SK-N-SH (cell line): ENCODE results near the gene CAMK2N1. TPM values are rescaled to one million over a fixed set of nuclear protein-coding genes. Genes with fewer than 3 reads are reported as not detected.

Source experiments
- CTCF ChIA-PET: fragments of 300-600, 350-600 bp; formaldehyde crosslinking; extraction: SDS; loops from one replicate; lab custom pipeline; 2021; lab: Yijun Ruan, JAX
- POLR2A ChIA-PET: fragments of 350-600 bp; sonication (Branson Sonifier 250); formaldehyde crosslinking; extraction: SDS; loops from one replicate; lab custom pipeline; 2020; ENCODE audit warnings: antibody characterized with exemption, inconsistent platforms; lab: Yijun Ruan, JAX
- DNase-seq: peaks from one replicate; pipeline ENCODE4 v3.0.0; 2012
- H2AFZ ChIP-seq: fragments of 200-600 bp; sonication (generic); 2 replicates; pipeline ENCODE4 v1.8.1; 2016; ENCODE audit warnings: antibody characterized with exemption, mild to moderate bottlenecking, low read depth
- H3F3A ChIP-seq: fragments of 200-600 bp; sonication (generic); replicated peaks from 2 replicates; pipeline ENCODE3; 2016; ENCODE audit warnings: antibody characterized with exemption, mild to moderate bottlenecking; ENCODE audit not compliant: insufficient read depth
- H3K27ac ChIP-seq, 2 experiments: fragments of 200-500 bp in 1 of 2; fragments of 200-600 bp in 1 of 2; sonication (Bioruptor generic) in 1 of 2; sonication (generic), shearing (Covaris generic) in 1 of 2; 2 replicates each; pipeline versions ENCODE4 v1.5.1 to v1.6.1; 2014 to 2016; ENCODE audit warnings: low read depth in 2 of 2, inconsistent platforms in 1 of 2, low read length in 1 of 2, mild to moderate bottlenecking in 1 of 2, mixed read lengths in 1 of 2
- H3K27me3 ChIP-seq: fragments of 200-600 bp; sonication (generic), shearing (Covaris generic); 2 replicates; pipeline ENCODE4 v1.6.1; 2016; ENCODE audit warnings: mixed run types; ENCODE audit not compliant: insufficient read depth
- H3K36me3 ChIP-seq, 2 experiments: fragments of 200-500 bp in 1 of 2; fragments of 200-600 bp in 1 of 2; sonication (Bioruptor generic) in 1 of 2; sonication (generic) in 1 of 2; replicated peaks in 1 of 2; 2 replicates each; pipeline versions ENCODE3 to v1.5.1; 2014 to 2016; ENCODE audit warnings: low read length in 1 of 2, mild to moderate bottlenecking in 1 of 2; ENCODE audit not compliant: insufficient read depth in 2 of 2, control insufficient read depth in 1 of 2
- H3K4me1 ChIP-seq, 2 experiments: fragments of 200-500 bp in 1 of 2; fragments of 200-600 bp in 1 of 2; sonication (Bioruptor generic) in 1 of 2; sonication (generic), shearing (Covaris generic) in 1 of 2; 2 replicates each; pipeline versions ENCODE4 v1.5.1 to v1.6.1; 2014 to 2016; ENCODE audit warnings: low read depth in 1 of 2, low read length in 1 of 2, mixed run types in 1 of 2; ENCODE audit not compliant: insufficient read depth in 2 of 2, control insufficient read depth in 1 of 2
- H3K4me2 ChIP-seq: fragments of 200-600 bp; sonication (generic), shearing (Covaris generic); 2 replicates; pipeline ENCODE4 v1.6.1; 2017; ENCODE audit warnings: mixed run types
- H3K4me3 ChIP-seq, 2 experiments: fragments of 200-500 bp in 1 of 2; fragments of 200-600 bp in 1 of 2; sonication (Bioruptor generic) in 1 of 2; sonication (generic), shearing (Covaris generic) in 1 of 2; 2 replicates each; pipeline versions ENCODE4 v1.5.1 to v1.8.1; 2014 to 2016; ENCODE audit warnings: low read depth in 2 of 2, inconsistent platforms in 1 of 2, low read length in 1 of 2, mild to moderate bottlenecking in 1 of 2, mixed read lengths in 1 of 2, moderate library complexity in 1 of 2
- H3K79me2 ChIP-seq: fragments of 200-600 bp; sonication (generic); 2 replicates; pipeline ENCODE4 v1.8.1; 2017; ENCODE audit warnings: mild to moderate bottlenecking; ENCODE audit not compliant: insufficient read depth
- H3K9ac ChIP-seq: fragments of 200-600 bp; sonication (generic); 2 replicates; pipeline ENCODE4 v1.6.1; 2017; ENCODE audit warnings: mixed run types
- H3K9me2 ChIP-seq: fragments of 200-600 bp; sonication (generic); 2 replicates; pipeline ENCODE4 v1.6.1; 2017; ENCODE audit warnings: mixed run types
- H3K9me3 ChIP-seq: fragments of 200-600 bp; sonication (generic); 2 replicates; pipeline ENCODE4 v1.6.1; 2017; ENCODE audit warnings: mixed run types, mild to moderate bottlenecking, moderate library complexity
- H4K20me1 ChIP-seq: fragments of 200-600 bp; sonication (generic); 2 replicates; pipeline ENCODE4 v1.6.1; 2017; ENCODE audit warnings: mild to moderate bottlenecking, mixed run types; ENCODE audit not compliant: insufficient read depth
- CHD2 ChIP-seq: fragments of 150-350 bp; IDR thresholded peaks from 2 replicates; pipeline ENCODE4 v1.6.1; 2018; ENCODE audit warnings: low read length; ENCODE audit not compliant: partially characterized antibody
- EP300 ChIP-seq, 2 experiments: IDR thresholded peaks; 2 replicates each; pipeline versions ENCODE4 v1.4.0 to v1.6.1; 2012; ENCODE audit warnings: borderline replicate concordance in 1 of 2, low read depth in 1 of 2, low read length in 1 of 2
- GATA2 ChIP-seq: sonication (generic); formaldehyde crosslinking; IDR thresholded peaks from 2 replicates; pipeline ENCODE4 v1.5.0; 2020; ENCODE audit warnings: mild to moderate bottlenecking, missing genetic modification reagents
- JUND ChIP-seq: IDR thresholded peaks from 2 replicates; pipeline ENCODE4 v1.4.0; 2012
- MAX ChIP-seq: IDR thresholded peaks from 2 replicates; pipeline ENCODE4 v1.4.0; 2012; ENCODE audit warnings: low read depth
- MXI1 ChIP-seq: IDR thresholded peaks from 2 replicates; pipeline ENCODE4 v1.6.1; 2012; ENCODE audit warnings: mild to moderate bottlenecking, low read depth, low read length, improper control_type of control experiment
- NRF1 ChIP-seq: IDR thresholded peaks from 2 replicates; pipeline ENCODE4 v1.6.1; 2012; ENCODE audit warnings: low read depth, mild to moderate bottlenecking, low read length
- RCOR1 ChIP-seq: fragments of 150-350 bp; IDR thresholded peaks from 2 replicates; pipeline ENCODE4 v1.6.1; 2017; ENCODE audit warnings: antibody characterized with exemption, low read length
- RXRA ChIP-seq: IDR thresholded peaks from 2 replicates; pipeline ENCODE4 v1.4.0; 2012; ENCODE audit warnings: low read depth, mild to moderate bottlenecking, borderline replicate concordance
- SMC3 ChIP-seq: IDR thresholded peaks from 2 replicates; pipeline ENCODE4 v1.6.1; 2012; ENCODE audit warnings: low read depth, low read length, improper control_type of control experiment
- TAF1 ChIP-seq: IDR thresholded peaks from 2 replicates; pipeline ENCODE4 v1.6.1; 2012; ENCODE audit warnings: low read depth, mild to moderate bottlenecking, low read length, moderate library complexity, borderline replicate concordance
- TCF12 ChIP-seq: IDR thresholded peaks from 2 replicates; pipeline ENCODE4 v1.4.0; 2012
- USF2 ChIP-seq: fragments of 150-350 bp; IDR thresholded peaks from 2 replicates; pipeline ENCODE4 v1.6.1; 2017; ENCODE audit warnings: antibody characterized with exemption, low read length, low read depth, borderline replicate concordance
- YY1 ChIP-seq: IDR thresholded peaks from 2 replicates; pipeline ENCODE4 v1.4.0; 2012; ENCODE audit warnings: low read depth, mild to moderate bottlenecking
- WGBS: methylation state at CpG from one replicate; pipeline ENCODE4 v1.1.6; 2017; ENCODE audit warnings: low lambda C conversion rate; 5-methylcytosine and 5-hydroxymethylcytosine counted together
- polyA plus RNA-seq, 3 experiments: library from polyadenylated mRNA; depleted of rRNA; stranded (reverse); fragments of >200 nt; gene quantifications; 2 replicates each; pipeline ENCODE4 v1.2.3, GENCODE V29; 2012

The CAMK2N1 gene
- polyA plus RNA-seq, 1 of the 3 experiments (the other 2 are of a cell fraction) = 5.3 TPM

- Histone ChIP-seq H3K27me3 (no peaks in the 10 kb centered on the region; the same call in 1 of the 2 replicates), H4K20me1 (no peaks in the 10 kb centered on the region), H3K4me1 (peaks cover 0 to 7% of the 10 kb centered on the region in 2 experiments; a peak in 1 of 4 replicates), H3K9me2 (no peaks in the 10 kb centered on the region), H2AFZ (no peak overlapping the region), H3K27ac (no peak overlapping the region), H3K9ac (no peak overlapping the region), H3K79me2 (peaks cover 11% of the 10 kb centered on the region), H3K4me2 (no peak overlapping the region), H3K4me3 (no peak overlapping the region; a peak in 1 of 4 replicates), H3F3A (no peaks in the 10 kb centered on the region), H3K36me3 (no peaks in the 10 kb centered on the region), H3K9me3 (no peaks in the 10 kb centered on the region)
- WGBS = 46% methylated on average over 6 of the region's 6 CpGs
- DNase-seq = no peak
- POLR2A ChIA-PET = no interaction called here
- CTCF ChIA-PET = interaction anchor here (0.8 to 1.1 kb wide), 3 partner anchors 18 to 127 kb away, joined by 3 to 5 read pairs (median 3); no protein-coding TSS in a partner anchor
- TF ChIP-seq JUND (no peak), TCF12 (no peak), RCOR1 (no peak)
- TF ChIP-seq, all 33 proteins: peak for 0
These were observed 25.8 kb upstream of the CAMK2N1 start for GRCh38 chr1:20511518-20512428.

- POLR2A ChIA-PET = interaction anchor here (0.9 to 1.7 kb wide), 5 partner anchors 10 to 153 kb away, joined by 3 to 7 read pairs (median 4); partner anchors contain the start of genes CAMK2N1 and DDOST
These were observed 22.4 kb upstream of the CAMK2N1 start for GRCh38 chr1:20508411-20508771.

GRCh38 chr1:20507564-20508410 lies 21.8 kb upstream of the CAMK2N1 start, which contains the start of gene MUL1:
TSS of gene MUL1 (minus strand) at chr1:20508151. CDS start at chr1:20508024, 127 bp downstream.
- Histone ChIP-seq H3K9me3 (no peaks in the 10 kb centered on the region), H3K79me2 (peaks cover 51% of the 10 kb centered on the region), H3K27ac (peak within 1 kb of the TSS; percentile 67 to 70), H3K4me3 (peak within 1 kb of the TSS; percentile 92 to 97), H3K4me1 (peaks cover 0 to 7% of the 10 kb centered on the region in 2 experiments; a peak in 1 of 4 replicates), H3K9me2 (no peaks in the 10 kb centered on the region), H3K4me2 (peak within 1 kb of the TSS; percentile 96), H3K27me3 (no peaks in the 10 kb centered on the region; the same call in 1 of the 2 replicates), H3K36me3 (peaks cover 15 to 16% of the 10 kb centered on the region in 2 experiments), H4K20me1 (peaks cover 21% of the 10 kb centered on the region), H2AFZ (peak within 1 kb of the TSS; percentile 100), H3K9ac (peak within 1 kb of the TSS; percentile 72), H3F3A (no peaks in the 10 kb centered on the region)
- DNase-seq = peak; percentile 96
- CTCF ChIA-PET = interaction anchor here (0.8 to 3.3 kb wide), 5 partner anchors 13 to 626 kb away, joined by 3 to 16 read pairs (median 3); partner anchors contain the start of gene OTUD3
- POLR2A ChIA-PET = interaction anchor here (0.6 to 1.7 kb wide), 7 partner anchors 9 to 154 kb away, joined by 3 to 7 read pairs (median 3); partner anchors contain the start of genes CAMK2N1 and DDOST
- WGBS = 1% methylated on average over 28 of the region's 58 CpGs
- TF ChIP-seq TAF1 (peak; percentile 69), EP300 (IDR thresholded peaks at IDR 0.05; ENCODE audit: borderline replicate concordance in 1 of 2, low read depth in 1 of 2, low read length in 1 of 2) (no peak), CHD2 (peak; percentile 84), USF2 (no peak), GATA2 (CRISPR knock-in tag) (peak; percentile 12; the same call in 1 of the 2 replicates), RCOR1 (no peak), RXRA (no peak), TCF12 (peak; percentile 9; the same call in 1 of the 2 replicates), NRF1 (no peak), SMC3 (no peak), MXI1 (peak; percentile 57; the same call in 1 of the 2 replicates), YY1 (0 out of 2 replicates have a peak, but pooled peaks have one; percentile 17), MAX (peak; percentile 81)

More at GRCh38 chr1:20508411-20508771, 22.4 kb upstream of the CAMK2N1 start:
- H3K4me2 ChIP-seq = peak overlapping the region; percentile 96
- peak overlapping the region; percentile 92 to 97 for H3K4me3 ChIP-seq
- peaks cover 9 to 10% of the 10 kb centered on the region in 2 experiments for H3K36me3 ChIP-seq
- H3K9ac ChIP-seq = peak overlapping the region; percentile 72
- peaks cover 19% of the 10 kb centered on the region for H4K20me1 ChIP-seq
- CTCF ChIA-PET = interaction anchor here (0.8 to 3.3 kb wide), 5 partner anchors 14 to 626 kb away, joined by 3 to 16 read pairs (median 3); partner anchors contain the start of gene OTUD3
- H3K27ac ChIP-seq = peak overlapping the region; percentile 41 to 67; a peak in 3 of 4 replicates
- peak overlapping the region; percentile 100 for H2AFZ ChIP-seq
- no peaks in the 10 kb centered on the region for H3K9me2 ChIP-seq
- DNase-seq = no peak
- TF ChIP-seq RCOR1 (no peak), YY1 (0 out of 2 replicates have a peak, but pooled peaks have one; percentile 0)
- TF ChIP-seq, all 33 proteins: peak for 1
- Histone ChIP-seq H3K27me3 (no peaks in the 10 kb centered on the region; the same call in 1 of the 2 replicates), H3F3A (no peaks in the 10 kb centered on the region), H3K4me1 (peaks cover 0 to 7% of the 10 kb centered on the region in 2 experiments; a peak in 1 of 4 replicates), H3K79me2 (peaks cover 45% of the 10 kb centered on the region), H3K9me3 (no peaks in the 10 kb centered on the region)
- WGBS = 57% methylated on average over 5 of the region's 5 CpGs
